Superior temporal gyrus (tissue), 1 donor: ENCODE measurements around the gene SHPK.

Experiments used
- DNase-seq: peaks from one replicate; pipeline ENCODE4 v3.0.0-alpha.2; 2016; ENCODE audit errors: extremely low spot score

SHPK gene

DNA sequence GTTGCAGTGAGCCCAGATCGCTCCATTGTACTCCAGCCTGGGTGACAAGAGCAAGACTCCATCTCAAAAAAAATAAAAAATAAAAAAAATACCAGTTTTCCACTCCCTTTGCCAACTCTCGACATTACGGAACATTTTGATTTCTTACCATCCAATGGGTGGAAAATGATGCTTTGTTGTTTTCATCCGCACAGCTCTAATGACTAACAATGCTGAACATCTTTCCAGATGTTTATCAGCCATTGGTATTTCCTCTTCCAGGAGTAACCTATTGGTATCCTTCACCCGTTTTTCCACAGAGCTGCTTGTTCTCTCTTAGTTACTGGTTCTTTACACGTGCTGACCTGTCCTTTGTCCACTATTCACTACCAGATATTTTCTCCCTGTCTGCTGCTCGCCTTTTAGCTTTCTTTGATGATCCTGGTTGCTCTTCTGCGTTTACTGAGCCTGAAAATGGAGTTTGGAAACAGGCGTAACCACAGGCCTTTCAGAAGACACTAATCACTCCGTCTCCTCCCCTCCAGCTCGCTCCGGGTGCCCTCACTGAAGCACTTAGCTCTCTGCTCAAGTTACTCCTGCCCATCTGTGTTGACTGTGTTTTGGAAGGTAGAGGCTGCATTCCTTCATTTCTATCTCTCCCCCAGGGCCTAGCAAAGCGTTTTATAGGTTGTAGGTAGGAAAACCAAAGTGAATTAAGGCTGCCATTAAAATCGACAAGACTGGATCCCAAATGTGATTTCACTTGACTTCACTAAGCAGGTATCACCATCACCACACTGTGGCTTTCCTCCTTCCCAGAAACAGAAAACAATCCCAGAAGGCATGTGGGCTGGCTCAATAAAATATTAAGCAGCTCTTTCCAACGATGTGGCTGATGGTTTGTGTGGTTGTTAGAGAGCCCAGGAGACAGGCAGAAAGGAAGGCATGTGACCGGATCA lies 8.9 kb downstream of the SHPK start:
- DNase-seq: no peak

DNA sequence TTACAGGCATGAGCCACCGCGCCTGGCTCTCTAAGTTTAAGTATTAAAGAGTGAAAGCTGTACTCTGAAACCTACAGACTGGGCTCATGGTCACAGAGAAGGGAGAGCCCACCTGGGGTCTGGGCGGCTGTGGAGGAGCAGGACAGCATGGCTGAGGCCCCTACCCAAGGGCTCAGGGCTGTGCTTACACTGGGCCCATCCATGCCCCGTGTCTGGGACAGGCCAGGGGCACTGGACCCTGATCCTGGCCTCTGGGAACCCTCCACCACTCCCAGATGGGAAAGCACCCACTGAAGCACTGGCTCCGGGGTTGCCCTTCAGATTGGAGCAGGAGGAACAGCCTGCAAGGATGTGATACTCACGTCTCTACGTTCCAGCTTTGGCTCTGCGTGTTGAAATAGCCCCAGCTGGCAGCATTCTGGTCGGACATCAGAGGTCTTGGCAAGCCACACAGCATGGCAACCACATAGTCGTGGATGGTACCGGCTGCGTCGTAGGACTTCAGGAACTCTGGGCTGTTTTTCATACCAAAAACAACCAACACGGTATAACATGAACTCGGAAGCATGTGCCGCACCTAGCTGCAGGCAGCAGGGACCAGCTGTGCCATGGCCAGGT lies 13.0 kb downstream of the SHPK start:
- no peak for DNase-seq

DNA sequence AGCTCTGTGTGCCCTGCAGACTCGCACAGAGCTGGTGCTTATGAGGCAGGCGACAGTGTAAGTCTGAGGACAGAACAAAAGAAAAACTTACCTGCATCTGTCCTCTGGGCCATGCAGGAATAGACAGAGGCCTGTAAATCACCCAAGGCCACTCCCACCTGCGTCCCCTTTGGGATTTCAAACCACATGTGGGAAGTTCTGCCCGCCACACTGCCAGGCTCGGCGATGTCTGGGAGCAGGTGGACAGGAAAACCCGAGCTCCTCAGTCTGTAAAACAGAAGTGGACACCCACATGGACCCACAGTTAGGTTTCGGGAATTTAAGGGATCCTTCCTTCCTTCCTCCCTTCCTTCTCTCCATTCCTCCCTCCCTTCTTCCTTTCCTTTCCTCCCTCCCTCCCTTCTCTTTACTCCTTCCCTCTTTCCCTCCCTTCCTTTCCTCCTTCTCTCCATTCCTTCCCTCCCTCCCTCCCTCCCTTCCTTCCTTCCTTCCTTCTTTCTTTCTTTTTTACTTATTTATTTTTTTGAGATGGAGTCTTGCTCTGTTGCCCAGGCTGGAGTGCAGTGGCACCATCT lies 14.8 kb downstream of the SHPK start:
- no peak for DNase-seq

DNA sequence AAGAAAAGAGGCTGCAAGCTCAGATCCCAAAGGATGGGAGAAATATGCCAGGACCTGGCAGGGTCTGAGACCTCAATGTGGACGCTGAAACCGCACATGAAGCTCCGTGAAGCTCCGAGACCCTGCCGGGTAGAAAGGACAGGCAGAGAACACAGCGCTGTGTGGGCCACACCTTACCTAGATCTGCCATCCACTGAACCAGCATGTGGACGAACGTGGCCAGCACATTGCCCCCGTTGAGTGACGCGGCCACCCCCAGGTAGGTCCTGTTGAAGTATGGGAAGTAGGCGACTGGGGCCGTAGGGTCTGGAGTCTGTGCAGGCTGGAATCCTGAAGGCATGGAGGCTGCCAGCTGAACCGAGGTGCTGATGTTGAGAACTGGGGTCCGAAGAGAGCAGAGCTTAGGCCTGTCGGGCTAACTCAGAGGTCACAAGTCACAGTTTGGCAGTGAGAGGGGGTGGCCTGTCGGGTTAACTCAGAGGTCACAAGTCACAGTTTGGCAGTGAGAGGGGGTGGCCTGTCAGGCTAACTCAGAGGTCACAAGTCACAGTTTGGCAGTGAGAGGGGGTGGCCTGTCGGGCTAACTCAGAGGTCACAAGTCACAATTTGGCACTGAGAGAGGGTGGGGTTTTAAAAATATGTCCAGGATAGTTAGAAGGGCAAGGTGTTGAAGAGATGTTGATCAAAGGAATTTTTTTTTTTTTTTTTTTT lies 20.7 kb downstream of the SHPK start:
- no peak for DNase-seq

DNA sequence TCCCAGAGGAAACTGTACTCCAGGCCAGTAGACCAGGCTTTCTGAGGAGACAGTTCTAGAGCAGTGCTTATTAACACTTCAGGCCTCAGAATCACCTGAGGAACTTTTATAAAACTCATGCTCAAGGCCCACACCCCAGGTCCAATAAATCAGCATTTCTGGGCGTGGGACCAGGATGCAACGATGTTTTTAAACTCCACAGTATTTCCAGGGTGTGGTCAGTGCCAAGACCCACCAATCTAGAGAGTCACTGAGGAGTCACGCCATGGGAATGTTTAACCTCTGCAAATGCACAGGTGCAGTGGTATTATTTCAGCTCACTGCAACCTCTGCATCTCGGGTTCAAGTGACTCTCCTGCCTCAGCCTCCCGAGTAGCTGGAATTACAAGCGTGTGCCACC lies 22.9 kb downstream of the SHPK start:
- no peak for DNase-seq

DNA sequence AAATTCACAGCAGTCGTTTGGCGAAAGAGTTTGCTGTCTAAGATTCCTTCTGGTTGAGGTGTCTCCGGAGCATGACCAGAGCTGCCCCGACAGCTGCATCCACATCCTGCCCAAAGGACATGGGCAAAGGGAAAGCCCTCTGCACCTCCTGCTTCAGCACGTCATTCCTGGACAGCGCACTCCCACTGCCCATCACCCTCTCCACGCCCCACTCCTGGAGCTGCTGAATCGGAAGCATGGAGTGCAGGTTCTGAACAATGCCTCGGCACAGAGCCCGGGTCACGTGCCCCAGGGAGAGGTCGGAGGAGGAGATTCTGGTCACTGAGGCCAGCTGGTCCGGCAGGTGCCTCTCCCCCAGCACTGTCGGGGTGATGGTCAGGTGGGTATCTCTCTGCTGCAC lies 25.5 kb downstream of the SHPK start:
- DNase-seq: no peak

DNA sequence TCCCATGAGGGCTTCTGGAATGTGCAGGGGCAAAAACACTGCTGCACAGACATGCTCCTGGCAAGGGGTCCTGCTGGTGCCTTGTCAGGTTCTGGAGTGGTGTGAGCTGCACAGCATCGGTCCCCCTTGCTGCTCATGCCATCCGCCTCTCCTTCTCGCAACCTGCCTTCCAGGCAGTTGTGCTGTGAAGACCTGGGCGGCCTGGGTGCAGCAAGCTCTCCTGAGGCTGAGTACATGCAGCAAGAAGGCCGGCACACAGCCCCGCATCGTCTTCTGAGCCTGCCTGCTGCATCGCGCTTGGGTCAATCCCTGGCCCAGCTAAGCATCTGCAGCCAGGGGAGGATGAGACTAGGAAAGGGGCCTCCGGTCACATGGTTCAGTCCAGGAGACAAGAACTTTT lies 26.4 kb downstream of the SHPK start:
- DNase-seq: no peak

DNA sequence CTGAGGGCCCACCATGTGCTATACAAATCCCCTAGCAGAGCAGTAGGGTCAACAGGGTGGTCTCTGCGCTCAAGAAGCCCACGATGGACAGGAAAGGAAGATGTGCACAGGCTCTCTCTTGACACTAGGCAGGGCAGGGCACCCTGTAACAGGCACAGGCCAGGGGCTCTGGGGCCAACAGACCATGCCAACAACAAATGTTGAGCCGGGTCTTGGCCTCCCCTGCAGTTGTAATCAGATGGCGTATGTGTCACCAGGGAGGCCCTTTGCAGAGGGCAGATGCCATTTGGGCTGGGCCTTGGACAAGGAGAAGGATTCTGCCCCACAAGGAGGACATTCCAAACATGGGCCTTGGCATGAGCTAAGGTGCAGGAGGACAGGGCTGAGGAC lies 32.2 kb downstream of the SHPK start:
- DNase-seq: no peak

DNA sequence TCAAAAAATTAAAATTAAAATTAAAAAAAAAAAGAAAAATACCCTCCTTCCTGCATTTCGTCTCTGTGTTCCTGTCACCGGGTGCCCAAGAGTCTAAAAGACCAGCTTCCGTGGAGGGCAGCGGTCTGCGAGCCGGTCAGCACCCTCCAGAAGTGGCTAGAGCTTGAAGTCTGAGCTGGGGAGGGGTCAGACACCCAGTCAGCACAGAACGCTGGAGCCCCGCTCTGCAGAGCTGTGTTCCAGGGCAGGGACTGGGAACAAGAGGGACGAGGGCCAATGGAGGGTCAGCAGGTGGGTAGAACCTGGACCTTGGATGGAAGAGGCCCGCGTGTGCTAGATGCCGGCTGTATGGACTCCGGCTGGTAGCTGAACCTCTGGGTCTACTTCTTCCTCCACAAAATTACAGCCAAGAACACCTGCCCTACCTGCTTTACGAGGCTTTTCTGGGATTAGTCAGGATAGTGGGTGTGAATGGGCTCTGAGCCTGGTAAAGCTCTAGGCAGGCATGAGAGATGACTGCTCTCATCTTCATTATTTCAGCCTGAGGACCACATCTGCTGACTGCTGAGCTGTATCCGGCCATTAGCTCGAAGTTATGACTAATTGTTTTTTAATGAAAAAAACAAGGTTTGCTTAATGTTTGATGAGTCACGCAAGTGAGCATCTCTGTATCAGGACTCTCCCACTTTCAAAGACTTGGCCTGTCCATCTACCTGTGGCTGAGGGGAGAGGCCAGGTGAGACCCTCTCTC lies 32.8 kb downstream of the SHPK start:
- no peak for DNase-seq

DNA sequence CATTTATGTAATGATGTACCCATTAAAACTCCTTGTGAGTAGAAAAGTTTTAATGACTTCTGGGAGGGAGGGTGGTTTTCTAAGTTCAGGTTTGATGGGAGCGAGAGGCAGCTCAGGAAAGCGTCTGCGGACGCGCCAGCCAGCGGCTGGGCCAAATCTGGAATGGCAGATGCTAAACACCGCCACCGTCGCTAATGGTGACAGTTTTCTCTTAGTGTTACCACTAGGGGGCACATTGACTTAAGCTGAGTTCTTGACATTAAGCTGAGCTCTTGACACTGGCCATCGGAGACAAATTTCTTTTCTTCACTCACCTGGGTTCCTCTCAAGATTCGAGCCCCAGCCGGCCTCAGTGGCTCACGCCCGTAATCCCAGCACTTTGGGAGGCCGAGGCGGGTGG lies 33.6 kb downstream of the SHPK start:
- DNase-seq: no peak

DNA sequence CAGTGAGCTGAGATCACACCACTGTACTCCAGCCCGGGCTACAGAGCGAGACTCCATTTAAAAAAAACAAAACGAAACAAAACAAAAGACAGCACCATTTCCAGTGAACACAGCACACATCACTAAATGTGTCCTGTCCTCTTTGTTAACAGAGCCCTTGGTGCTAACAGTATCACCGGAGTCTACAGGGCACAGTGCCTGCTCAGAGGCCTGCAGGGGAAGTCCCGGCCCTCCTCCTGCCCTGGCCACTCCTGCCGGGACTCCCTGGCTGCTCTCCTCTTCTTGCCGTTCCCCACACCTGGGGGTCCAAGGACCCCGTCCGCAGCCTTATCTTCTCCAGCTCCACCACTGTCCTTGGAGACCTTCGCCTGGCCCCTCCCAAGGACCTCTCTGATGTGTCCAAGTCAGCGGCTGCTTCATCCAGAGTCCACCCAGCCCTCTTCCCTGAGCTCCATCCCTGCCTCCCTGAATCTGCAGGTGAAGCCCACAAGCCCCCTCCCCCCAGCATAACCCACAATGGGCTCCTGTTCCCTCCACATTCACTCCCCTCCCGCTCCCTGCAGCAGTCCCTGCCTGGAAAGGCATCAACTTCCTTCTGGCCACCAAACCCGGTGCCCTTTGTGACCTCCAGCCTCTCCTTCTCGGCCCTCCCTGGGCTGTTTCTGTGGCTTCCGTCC lies 35.4 kb downstream of the SHPK start:
- DNase-seq: no peak

DNA sequence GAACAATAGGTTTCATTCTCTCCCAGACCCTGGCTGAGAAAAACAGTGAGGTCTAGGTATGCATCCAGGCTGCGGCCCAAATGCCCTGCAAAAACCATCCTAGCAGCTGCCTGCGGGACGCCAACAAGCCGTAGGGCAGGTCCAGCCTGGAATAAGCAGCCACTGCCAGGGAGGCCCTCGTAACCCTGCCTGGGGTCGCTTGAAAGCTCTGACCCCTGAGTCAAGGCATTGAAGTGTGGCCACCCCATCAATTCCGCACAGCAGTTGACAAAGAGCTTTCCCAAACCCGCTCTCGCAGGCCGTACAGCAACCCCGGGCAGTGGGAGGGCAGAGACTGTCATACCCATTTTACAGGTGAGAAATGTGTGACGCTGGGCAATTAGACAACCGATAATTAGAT lies 38.0 kb downstream of the SHPK start:
- no peak for DNase-seq

DNA sequence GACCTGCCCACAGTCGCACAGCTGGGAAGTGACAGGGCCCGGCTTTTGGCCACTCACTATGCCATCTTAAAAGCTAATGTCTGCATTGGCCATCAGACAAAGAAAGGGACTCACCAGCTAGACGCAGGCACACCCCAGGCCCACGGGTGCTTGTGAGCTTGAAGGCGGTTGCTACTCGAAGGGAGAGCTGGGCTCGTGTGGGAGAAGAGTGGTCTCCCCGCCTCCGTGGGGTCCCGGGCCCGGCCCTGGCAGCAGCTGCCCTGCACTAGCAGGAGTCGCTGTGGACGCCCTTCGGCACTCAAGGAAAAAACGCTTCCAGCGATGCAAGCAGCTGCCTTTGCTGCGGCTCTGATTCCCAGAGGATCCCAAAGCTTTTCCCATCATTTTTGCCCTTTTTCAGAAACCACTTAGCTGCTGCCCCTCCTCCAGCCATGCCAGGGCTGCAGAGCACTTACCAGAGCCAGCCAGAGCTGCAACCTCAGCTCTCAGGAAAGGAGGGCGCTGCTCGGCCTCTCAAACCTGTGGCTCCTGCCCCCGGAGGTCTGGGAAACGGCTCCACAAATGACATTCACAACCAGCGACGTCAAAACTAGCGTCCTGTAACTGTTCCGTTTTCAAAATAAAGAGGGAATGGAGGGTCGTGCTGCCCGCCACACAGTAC lies 39.1 kb downstream of the SHPK start:
- no peak for DNase-seq

DNA sequence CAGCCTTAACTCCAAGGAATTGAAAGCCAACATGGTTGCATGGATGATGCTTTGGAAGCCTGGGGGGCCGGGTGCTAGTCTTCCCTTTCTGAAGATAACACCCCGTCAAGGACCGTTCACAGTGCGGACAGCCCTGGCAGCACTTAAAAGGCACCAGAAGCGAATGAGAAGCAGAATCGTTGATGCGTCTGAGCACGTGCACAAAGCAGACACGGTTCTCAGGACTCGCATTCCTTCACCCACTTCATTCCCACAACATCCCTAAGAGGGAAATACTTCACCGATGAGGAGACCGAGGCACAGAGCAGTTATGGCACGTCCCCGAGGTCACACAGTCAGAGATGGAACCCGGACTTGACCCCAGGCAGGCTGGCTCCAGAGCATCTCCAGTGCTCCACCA lies 41.1 kb downstream of the SHPK start:
- no peak for DNase-seq

DNA sequence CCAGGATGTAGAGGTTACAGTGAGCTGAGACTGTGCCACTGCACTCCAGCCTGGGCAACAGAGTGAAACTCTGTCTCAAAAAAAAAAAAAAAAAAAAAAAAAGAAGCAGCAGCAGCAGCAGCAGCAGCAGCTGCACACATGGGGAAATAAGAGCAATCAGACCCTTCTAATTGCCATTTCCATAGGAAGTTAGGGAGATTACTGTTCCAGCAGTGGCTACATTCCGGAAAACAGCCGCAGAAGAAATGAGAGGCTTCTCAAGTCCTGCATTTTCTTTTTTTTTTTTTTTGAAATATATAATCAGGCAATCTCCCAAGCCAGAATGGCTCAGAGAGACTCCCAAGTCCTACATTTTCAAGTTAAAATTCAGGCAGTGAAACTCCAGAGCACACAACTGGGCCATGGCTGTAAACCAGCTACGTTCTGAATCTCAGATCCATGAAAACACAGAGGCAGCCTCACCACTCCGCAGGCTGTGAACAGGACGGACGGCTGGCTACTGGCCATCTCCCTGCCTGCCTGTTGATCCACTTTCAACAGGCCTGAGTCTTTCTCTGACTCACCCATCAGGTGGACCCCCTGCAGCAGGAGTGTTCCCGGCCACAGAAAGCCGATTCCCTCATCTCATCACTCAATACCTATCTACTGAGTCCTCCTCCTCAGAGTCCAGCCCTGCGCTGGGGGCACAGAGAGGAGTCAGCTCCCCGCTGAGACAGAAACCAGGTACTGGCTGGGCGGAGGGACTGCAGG lies 41.8 kb downstream of the SHPK start:
- DNase-seq: peak; percentile 69

DNA sequence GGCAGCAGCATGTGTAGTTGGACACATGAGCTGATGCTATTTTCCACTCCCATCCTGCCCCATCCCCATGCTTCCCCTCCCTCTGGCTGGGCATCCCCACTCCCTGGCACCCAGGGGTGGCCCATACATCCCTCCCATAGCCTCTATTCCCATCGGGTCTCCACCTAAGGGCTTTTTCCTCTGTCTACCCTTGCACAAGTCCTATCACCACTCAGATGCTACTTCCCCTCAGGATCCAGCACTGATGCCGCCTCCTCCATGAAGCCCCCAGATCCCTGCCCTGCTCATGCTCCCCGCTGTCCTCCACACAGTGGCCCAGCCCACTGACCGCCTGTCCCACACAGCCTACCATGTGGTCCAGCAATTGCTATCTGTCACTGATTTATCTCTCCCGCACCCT lies 42.7 kb downstream of the SHPK start:
- DNase-seq: no peak

DNA sequence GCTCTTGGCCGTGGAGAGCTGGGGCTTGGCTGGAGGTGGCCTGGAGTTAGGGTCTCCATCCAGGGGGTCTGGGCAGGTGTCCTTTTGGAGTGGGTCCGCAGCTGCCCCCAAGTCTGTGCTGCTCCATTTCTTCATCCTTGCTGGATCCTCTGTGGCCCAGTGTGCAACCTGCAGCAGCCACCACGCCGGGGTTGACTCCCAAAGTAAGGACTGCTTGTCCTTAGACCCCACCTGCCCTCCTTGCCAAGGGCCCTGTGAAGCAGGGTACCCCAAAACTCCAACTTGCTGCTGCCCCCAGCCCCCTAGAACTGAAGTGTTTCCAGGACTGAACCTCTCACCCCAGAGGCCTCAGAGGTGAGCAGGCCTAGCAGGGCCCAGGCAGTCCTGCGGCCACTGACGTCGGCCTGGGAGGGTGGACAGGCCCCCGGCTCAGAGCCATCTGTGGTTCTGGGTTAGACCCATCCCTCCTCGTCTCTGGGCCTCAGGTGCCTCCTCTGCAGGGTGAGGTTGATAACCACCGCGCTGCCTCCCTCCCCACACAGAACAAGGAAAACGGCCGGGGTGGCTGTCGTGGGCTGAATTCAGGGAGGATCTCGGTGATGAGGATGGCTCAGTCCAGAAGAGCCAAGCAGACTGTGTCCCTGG lies 43.7 kb downstream of the SHPK start:
- DNase-seq: no peak

DNA sequence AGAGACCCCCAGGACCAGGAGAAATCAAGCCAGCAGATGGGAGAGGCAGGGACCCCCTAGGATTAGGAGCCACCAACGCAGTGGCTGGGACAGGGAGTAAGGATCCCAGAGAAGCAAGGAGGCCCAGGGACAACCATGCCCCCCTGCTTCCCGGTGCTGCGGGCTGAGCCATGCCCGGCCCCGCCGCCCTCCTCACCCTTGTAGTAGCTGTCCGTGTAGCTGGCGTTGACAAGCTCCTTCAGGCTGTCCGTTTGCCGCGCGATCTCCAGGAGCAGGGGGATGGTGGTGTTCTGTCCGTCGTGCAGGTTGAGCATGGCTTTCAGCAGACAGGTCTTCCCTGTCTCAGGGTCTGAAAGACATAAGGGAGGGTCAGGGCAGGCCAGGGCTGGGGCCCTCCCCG lies 45.3 kb downstream of the SHPK start:
- no peak for DNase-seq

DNA sequence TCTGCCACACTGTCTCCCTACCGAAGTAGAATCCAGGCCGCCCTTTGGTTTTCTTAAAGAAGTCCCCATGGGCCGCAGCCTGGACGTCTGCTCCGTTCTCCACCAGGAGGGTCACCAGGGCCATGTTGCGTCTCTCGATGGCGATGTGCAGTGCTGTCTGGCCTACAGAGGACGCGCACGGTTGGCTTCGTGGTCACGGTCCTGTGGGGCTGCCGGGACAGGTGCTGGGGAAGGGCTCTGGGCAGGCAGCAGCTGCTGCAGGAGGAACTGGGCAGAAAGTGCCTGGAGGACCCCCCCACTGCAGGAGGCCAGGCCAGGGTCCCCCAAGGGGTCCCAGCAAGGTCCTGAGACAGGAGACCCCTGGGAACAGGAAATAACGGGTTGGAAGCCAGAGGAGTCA lies 45.8 kb downstream of the SHPK start:
- DNase-seq: no peak
